GM12875 (cell line): ENCODE data around the gene PCDH1.

ENCODE experiments used
- H3K4me3 ChIP-seq: one replicate; pipeline ENCODE4 v1.5.1; 2011; ENCODE audit warnings: low read depth, low read length, control low read depth
- TF ChIP-seq, protein P1 (sequence below): IDR thresholded peaks from 2 replicates; pipeline ENCODE4 v1.5.1; 2011; ENCODE audit warnings: low read depth, mild to moderate bottlenecking, control low read depth, inconsistent platforms, low read length, moderate library complexity, borderline replicate concordance; ENCODE audit not compliant: insufficient read depth

The PCDH1 gene

DNA sequence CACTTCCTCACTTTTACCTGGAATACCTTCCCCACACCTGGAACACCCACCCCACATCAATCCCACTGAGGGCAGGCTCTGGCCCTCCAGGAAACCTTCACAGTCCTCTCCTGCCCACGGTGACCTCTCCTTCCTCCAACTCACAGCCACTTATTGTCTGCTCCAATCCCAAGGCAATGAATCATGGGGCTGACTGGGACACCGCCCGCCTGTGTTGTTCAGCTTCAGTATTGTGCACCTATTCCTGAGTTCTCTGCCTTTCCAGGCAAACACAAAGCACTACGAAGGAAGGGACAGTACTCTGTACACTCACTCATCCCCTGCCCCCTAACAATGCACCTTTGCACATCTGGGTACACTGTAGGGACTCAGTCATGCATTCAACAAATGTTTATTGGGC, 7.3 kb downstream of the PCDH1 start:
- no peak overlapping the region for H3K4me3 ChIP-seq
- TF ChIP-seq, protein P1, sequence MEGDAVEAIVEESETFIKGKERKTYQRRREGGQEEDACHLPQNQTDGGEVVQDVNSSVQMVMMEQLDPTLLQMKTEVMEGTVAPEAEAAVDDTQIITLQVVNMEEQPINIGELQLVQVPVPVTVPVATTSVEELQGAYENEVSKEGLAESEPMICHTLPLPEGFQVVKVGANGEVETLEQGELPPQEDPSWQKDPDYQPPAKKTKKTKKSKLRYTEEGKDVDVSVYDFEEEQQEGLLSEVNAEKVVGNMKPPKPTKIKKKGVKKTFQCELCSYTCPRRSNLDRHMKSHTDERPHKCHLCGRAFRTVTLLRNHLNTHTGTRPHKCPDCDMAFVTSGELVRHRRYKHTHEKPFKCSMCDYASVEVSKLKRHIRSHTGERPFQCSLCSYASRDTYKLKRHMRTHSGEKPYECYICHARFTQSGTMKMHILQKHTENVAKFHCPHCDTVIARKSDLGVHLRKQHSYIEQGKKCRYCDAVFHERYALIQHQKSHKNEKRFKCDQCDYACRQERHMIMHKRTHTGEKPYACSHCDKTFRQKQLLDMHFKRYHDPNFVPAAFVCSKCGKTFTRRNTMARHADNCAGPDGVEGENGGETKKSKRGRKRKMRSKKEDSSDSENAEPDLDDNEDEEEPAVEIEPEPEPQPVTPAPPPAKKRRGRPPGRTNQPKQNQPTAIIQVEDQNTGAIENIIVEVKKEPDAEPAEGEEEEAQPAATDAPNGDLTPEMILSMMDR = no peak

DNA sequence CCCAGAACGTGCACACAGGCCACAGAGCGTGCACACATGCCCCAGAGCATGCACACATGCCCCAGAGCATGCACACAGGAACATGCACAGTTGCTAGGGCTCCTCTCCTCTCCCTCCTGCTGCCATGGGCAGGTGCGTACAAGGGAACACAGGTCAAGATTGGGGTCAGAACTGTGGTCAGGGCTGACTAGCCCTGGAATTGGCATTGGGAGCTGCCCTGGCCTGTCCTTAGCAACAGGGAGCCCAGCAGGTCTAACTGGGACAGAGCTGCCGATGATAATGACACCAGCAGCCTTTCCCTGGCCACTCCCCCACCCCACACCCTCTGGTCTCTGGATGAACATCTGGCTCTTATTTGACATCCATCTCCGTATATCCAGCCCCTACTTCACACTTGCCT, 8.0 kb downstream of the PCDH1 start:
- no peak overlapping the region for H3K4me3 ChIP-seq
- TF ChIP-seq, protein P1 = no peak

DNA sequence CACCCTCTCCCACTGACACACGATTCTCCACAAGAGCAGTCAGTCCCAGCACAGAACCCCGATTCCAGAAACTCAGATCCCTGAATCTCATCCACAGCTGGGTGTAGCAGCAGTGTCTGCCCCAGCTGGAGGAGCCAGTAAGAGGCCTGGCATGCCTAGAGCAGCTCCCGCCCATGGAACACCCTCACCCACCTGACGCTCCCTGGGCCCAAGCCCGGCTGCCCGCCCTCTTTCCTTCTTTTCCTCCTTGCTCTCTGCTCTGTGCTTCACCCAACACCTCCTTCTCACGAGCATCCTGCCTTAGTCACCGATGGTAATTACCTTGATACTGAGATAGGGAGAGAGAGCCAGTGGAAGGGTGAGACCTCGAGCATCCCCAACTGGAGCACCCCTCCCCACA, 8.7 kb downstream of the PCDH1 start:
- TF ChIP-seq, protein P1 = no peak

DNA sequence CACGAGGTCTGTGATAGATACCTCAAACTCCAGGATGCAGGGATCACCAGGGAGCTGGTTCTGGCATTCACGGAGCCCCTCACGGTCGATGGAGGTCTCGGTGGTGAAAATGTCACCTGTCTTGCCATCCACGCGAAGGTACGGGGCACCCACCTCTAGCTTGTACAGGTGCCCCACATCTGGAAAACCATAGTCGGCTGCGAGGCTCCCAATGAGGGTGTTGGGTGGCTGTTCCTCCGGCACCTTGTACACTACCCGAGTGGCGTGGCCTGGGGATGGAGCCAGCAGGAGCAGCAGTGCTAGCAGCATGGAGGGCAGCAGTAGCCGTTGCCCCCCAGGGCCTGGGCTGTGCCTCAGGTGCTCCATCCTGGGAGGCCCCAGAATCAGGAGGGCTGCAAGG, 9.2 kb downstream of the PCDH1 start:
- no peak overlapping the region for H3K4me3 ChIP-seq
- TF ChIP-seq, protein P1 = no peak

More for the DNA sequence above, 8.7 kb downstream of the PCDH1 start:
- no peak overlapping the region for H3K4me3 ChIP-seq

DNA sequence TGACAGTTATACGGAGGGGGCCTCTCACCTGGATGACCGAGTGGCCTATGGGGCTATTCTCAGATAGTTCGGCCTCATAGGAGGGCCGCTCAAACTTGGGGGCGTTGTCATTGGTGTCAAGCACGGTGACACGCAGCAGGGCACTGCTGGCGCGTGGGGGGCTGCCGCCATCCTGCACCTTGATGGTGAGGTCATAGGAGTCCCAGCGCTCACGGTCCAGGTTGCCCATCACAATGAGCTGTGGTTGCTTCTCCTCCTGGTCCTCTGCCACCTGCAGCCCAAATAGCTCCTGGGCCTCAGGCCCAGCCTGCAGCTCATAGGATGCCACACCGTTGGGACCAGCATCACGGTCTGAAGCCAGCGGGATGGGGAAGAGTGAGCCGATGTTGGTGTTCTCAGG, 9.7 kb downstream of the PCDH1 start:
- no peak overlapping the region for H3K4me3 ChIP-seq
- TF ChIP-seq, protein P1 = no peak

DNA sequence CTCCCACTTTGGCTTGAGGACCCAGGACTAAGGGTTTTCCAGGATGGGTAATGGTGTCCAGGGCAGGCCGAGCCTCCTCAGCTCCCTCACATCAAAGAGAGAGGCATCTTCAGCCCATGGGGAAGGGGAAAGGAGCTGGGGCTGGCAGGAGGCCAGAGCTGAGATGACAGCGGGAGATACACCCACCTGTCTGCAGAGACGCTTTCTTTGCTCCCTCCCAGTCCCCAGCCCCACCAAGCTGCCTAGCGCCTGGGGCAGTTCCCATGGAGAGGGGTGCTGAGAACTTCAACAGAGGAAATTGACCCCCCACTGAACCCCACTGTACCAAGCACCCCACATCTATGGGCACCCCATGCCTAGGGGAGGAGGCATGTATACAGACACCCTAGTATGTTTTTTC, 10.6 kb downstream of the PCDH1 start:
- TF ChIP-seq, protein P1 = no peak
- H3K4me3 ChIP-seq = no peak overlapping the region

DNA sequence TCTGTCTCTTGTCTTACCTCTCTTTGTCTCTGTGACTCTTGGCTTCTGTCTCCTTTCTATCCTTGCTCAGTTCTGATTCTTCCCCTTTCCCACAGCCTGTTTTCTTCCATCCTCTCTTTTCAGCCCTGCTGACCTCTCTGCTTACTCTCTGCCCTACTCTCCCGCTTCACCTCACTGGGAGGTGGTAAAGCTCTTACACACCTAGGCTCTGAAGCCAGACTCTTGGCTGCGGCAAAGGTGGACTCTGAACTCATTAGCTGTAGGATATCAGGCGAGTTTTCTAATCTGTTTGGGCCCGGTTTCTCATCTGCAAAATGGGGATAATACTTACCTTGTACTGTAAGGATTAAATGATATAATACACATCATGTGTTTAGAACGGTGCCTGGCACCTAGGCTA, 11.1 kb downstream of the PCDH1 start:
- TF ChIP-seq, protein P1 = no peak
- no peak overlapping the region for H3K4me3 ChIP-seq
